HK-2 (cell line): Measurements from ENCODE around the gene CUX1.
"Not testable (repeated sequence)": the region's sequence is repeated elsewhere in the genome, so short reads cannot be mapped to it uniquely, and the experiment has no call there.

Experiments
- DNase-seq: peaks from one replicate; pipeline ENCODE4 v3.0.0-alpha.2; 2018; ENCODE audit not compliant: unreplicated experiment

Gene CUX1

GRCh38 chr7:101803203-101804087 is 14.0 kb upstream of the CUX1 start:
- no peak for DNase-seq

- no peak for DNase-seq
Measured at GRCh38 chr7:101804088-101804963, 13.1 kb upstream of the CUX1 start.

DNA sequence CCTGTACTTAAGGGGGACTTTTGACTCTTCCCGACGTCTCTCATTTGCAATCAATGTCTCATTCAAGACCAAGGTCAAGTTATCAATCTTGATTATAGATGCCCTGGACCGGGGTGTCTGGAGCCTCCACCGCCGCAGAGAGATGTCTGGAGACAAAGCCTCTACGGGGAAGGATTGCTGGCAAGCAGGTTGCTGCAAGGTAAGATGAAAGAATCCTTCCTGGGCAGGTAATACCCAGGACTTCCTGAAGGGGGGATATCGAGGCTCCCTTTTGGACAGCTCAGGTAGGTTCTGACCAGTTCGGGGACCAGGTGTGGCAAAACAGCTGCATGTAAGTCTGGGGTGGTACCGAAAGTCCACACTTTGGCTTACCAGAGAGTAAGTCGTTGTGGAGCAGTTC is 12.5 kb upstream of the CUX1 start:
- no peak for DNase-seq

GRCh38 chr7:101812595-101812994 is 4.8 kb upstream of the CUX1 start:
- DNase-seq: no peak

DNA sequence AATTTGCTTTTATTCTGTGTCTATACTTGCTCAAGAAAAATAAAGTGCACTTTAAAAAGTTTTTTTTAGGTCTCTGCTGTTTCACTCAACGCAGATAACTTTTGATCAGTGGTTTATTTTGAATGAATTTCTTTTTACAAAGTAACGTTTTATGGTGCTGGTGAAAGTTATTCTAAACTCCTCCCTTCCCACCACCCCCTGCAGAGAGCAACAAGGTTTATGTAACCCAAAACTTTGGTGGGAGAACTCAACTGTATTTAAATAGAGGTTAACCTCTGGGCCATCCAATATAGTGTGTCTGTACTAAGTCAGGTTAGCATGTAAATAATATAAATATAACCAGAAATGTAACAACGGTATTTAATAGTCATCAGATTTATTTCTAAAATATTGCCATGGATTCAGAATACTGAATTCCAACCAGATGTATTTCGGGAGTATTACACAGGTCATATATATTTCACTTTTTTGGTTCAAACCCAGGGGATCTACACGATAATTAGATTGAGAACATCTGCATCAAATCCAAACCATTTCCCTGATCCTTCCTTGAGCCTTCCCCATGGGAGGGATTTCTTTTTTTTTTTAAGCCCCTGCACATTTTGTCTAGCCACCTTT is 3.9 kb upstream of the CUX1 start:
- DNase-seq: no peak

DNA sequence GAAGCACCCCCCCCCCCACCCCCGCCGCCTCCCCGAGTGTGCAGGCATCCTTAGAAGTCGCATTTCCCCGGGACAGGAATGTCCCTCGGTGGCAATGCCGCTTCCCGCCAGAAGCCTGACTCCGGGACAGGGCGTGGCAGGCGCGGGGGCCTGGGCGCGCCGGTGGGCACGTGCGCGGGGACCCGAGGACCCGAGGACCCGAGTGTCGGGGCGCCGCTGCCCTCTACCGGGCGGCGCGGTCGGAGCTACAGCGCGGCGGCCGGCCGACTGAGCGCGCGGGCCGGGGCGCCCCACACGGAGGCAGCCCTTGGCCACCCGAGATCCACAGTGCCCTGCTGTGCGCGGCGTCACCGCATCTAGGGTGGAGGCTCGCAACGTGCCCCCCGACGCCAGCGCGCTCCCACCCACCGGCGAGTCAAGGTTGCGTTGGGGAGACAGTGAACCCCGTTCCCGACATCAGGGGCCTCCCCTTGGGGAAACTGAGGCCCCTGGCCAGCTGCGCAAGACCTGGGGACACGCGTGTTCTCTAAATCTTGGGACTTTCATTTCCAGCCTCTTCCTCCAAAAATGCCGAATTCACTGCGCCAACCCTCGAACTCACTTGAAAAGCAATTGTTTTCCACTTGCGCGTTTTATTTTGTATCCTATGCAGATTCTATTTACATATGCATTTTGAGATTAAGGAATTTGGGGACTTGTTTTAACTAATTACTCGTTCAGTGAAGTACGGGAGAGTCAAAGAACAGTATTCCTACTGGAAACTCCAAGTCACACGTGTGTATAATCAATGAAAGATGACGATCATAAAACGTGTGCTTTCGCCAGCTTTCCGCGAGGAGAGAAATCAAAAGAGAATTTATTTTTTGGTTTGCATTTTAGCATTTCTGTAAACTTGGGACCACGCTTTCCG is 3.1 kb upstream of the CUX1 start:
- peak; percentile 76 for DNase-seq

DNA sequence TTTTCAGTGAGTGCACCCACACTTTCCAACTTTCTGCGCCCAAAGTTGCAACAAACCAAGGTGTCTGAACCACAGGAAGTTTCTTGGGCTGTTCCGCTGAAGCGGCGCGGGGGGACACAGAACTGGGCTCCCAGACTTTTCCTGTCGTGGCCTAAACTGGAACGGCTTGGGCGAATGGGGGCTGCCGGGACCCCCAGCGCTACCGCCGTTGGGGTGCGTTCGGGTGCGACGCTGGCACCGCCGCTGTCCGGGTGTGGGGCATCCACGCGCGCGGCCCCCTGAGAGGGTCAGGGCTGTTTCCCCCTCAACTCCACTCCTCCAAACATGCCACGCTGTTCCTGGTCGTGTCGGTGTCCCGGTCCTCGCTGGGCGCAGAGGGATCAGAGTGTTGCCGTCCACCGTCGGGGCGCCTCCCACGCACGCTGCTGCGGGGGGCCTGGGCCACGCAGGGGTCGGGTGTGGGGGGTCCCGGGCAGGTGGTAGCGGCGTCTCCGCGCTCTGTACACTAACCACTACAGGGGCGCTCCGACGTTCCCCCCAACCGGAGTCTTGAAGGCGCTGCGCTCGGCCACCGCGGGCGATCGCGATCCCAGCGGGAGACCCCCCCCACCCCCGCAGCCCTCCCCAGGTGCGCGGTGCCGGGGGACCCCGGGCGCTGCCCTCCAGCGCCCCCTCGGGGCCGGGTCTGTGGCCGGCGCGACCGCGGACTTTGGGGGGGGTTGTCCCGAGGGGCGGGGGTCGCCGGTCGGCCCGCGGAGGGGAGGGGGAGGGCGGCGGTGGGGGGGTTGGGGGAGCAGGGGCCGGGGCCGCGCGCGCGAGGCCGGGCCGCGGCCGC is 2.2 kb upstream of the CUX1 start:
- peak; percentile 66 for DNase-seq

- peak; percentile 74 for DNase-seq
Measured at GRCh38 chr7:101815826-101816594, 1.4 kb upstream of the CUX1 start.

- peak; percentile 42 for DNase-seq
Measured at GRCh38 chr7:101816595-101817470, 593 bp upstream of the CUX1 start.

- no peak for DNase-seq
Measured at GRCh38 chr7:101818287-101819071, 1.1 kb downstream of the CUX1 start.

DNA sequence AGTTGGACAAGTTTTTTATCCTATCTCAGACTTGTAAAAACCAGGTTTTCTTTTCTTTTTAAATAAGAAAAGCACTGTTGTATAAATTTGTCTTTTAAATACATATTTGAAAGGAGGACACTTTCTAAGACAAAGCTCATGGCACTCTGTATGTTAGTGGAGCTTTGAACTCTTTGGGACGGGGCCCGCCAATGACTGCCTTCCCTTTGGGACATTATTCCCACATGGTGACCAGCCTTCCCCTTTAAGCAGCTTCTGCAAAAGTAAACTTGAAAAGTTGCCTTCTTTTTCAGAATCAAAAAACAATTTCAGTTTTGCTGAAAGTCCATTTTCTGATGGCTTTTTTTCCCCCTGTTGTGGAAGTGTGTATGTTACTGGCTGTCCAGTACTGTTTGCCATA is 1.8 kb downstream of the CUX1 start:
- DNase-seq: no peak

DNA sequence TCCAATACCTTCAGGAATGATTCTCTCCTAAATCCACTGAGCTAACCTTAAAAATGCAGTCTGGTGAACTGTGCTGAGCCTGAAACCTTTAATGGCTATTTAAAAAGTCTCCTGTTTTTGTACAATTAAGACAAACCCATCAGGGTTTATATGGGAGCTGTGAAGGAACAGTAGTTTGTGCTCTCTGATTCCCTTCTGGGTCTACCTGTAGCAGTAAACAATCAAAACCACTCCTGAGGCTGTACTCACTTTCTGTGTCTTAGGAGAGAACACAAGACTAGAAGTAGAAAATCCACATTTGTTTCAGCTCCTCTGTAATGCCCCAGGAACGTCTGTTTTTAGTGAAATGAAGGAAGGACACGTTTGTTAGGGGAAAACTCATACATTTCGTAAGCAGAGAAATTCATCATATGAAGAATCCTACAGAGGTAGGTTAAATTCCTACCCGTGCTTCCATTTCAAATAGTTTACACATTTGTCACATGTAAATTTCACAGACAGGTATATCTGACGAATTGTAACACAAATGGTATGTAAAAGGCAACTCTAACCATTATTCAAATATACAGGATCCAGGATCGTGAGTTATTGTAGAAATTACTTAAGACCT is 2.6 kb downstream of the CUX1 start:
- DNase-seq: no peak

GRCh38 chr7:101820703-101821102 is 3.3 kb downstream of the CUX1 start:
- no peak for DNase-seq

- DNase-seq: not testable (repeated sequence)
Measured at GRCh38 chr7:101822632-101823031, 5.2 kb downstream of the CUX1 start.

DNA sequence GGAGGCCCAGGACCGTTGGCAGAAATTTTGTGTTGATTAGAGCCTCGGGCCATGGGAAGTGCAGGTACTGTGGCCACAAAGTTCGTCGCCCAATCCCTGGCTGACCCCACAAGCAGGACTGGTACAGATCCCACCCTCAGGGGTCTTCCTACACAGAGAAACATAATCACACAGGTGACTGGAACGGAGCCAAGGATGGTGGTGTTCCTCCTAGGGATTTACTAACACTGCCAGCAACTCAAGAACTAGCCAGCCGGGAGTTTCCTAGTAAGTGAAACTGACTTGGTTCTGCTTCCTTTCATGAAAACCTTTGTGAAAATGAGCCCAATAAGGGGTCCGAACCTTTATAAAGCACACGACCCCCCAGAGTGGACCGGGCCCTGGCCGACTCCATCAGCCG is 5.7 kb downstream of the CUX1 start:
- no peak for DNase-seq

DNA sequence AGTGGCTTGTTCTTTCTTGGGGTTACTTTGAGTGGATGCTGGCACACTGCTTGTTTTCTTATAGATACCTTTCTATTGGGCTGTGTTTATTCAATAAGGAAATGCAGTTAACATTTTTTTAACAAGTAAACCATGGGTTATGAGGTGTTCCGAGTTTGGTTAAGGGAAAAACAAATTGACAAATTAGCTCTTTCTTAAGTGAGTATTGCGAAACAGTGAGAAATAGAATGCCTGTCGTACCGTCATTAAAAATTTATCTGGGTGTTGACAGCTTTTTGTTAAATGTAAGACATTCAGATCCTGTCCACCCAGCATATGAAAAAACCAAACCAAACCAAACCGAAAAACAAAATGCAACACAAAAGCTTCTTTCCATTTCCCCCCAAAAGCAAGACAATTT is 6.2 kb downstream of the CUX1 start:
- DNase-seq: no peak

GRCh38 chr7:101824440-101824839 is 7.0 kb downstream of the CUX1 start:
- no peak for DNase-seq
